ENCODE results near the gene DISP3. TPM values are rescaled to one million over a fixed set of nuclear protein-coding genes. Genes with fewer than 3 reads are reported as not detected.

The DISP3 gene
- total and polyA plus RNA-seq, 2 of the 4 experiments (the other 2 are of a cell fraction): 0.05 TPM; not detected in 1

GRCh38 chr1:11479375-11479979 is 522 bp downstream of the DISP3 start:
- Histone ChIP-seq H4K5ac (ENCODE audit: low read depth, low read length) (no peak overlapping the region), H3K4ac (ENCODE audit: low read depth, low read length) (no peak overlapping the region), H3K79me1 (ENCODE audit: low read depth in 1 of 2, low read length in 2 of 2) (no peaks in the 10 kb centered on the region), H3K9me1 (ENCODE audit: insufficient read depth, low read length) (no peaks in the 10 kb centered on the region), H3K56ac (ENCODE audit: extremely low read depth, insufficient read depth, low read length) (no peak overlapping the region), H3K14ac (replicated peaks; ENCODE audit: low read depth, low read length) (no peak overlapping the region), H3K9ac (ENCODE audit: low read depth, low read length) (no peak overlapping the region), H3K36me3 (ENCODE audit: control insufficient read depth, insufficient read depth, low read length) (no peaks in the 10 kb centered on the region), H4K91ac (ENCODE audit: insufficient read depth, low read depth, low read length) (no peak overlapping the region), H2AK9ac (replicated peaks; ENCODE audit: low read depth, low read length, poor library complexity) (no peak overlapping the region), H2BK5ac (ENCODE audit: low read depth, low read length, poor library complexity, severe bottlenecking) (no peak overlapping the region), H3K23ac (ENCODE audit: low read depth, low read length) (no peak overlapping the region), H3K27ac (ENCODE audit: insufficient read depth, low read length) (no peak overlapping the region), H4K20me1 (ENCODE audit: insufficient read depth, low read length) (no peaks in the 10 kb centered on the region), H3K18ac (ENCODE audit: low read depth, low read length) (no peak overlapping the region), H3K4me1 (ENCODE audit: control insufficient read depth, insufficient read depth, low read length) (no peaks in the 10 kb centered on the region), H2BK120ac (ENCODE audit: low read depth, low read length) (no peak overlapping the region), H2AFZ (replicated peaks; ENCODE audit: low read length, poor library complexity) (peak overlapping the region; percentile 95), H2BK20ac (ENCODE audit: low read depth, low read length) (no peak overlapping the region), H2AK5ac (ENCODE audit: low read depth, low read length) (no peak overlapping the region), H3K4me3 (ENCODE audit: insufficient read depth, low read depth, low read length) (peak overlapping the region; percentile 44), H2BK15ac (ENCODE audit: low read depth, low read length) (no peak overlapping the region), H3K27me3 (ENCODE audit: control insufficient read depth, insufficient read depth, low read length) (peaks cover 13% of the 10 kb centered on the region; the same call in 1 of the 2 replicates), H3K9me3 (ENCODE audit: control insufficient read depth, insufficient read depth, low read length) (no peaks in the 10 kb centered on the region), H4K8ac (ENCODE audit: low read depth in 2 of 2, low read length in 2 of 2) (no peak overlapping the region), H3K4me2 (ENCODE audit: low read depth, low read length) (peak overlapping the region; percentile 46; the same call in 1 of the 2 replicates)
- no TSS peak for BruUV-seq (replicated peaks)
- intact Hi-C loops (cut with micrococcal nuclease): loop anchor here (2.0 to 10.0 kb wide), 2 partner anchors 163 to 215 kb away; partner anchors contain the start of gene MTOR
- in situ Hi-C loops (cut with MboI; ENCODE audit: low sequenced_read_pairs): no loop called here
- no peak for ATAC-seq (ENCODE audit: low read depth)
- ChIA-PET POLR2A (ENCODE audit: unreplicated experiment) (no interaction called here), CTCF (no interaction called here)
- DNase-seq: no peak
- no CpG with 5 or more reads among the region's 52 CpGs for WGBS, 2 experiments (ENCODE audit: extremely low coverage in 2 of 2, insufficient read length in 1 of 2)
- TF ChIP-seq FOS (IDR thresholded peaks at IDR 0.05; ENCODE audit: low read depth, low read length) (no peak), RFX5 (IDR thresholded peaks at IDR 0.05; ENCODE audit: low read depth, low read length) (no peak), NFE2L2 (IDR thresholded peaks at IDR 0.05; ENCODE audit: low read depth, low read length) (no peak), MAFK (IDR thresholded peaks at IDR 0.05; ENCODE audit: low read depth, low read length) (no peak), RCOR1 (IDR thresholded peaks at IDR 0.05; ENCODE audit: insufficient replicate concordance, low read length) (no peak), MXI1 (IDR thresholded peaks at IDR 0.05; ENCODE audit: borderline replicate concordance, low read depth, low read length) (no peak), CTCF (conservative IDR thresholded peaks at IDR 0.05; ENCODE audit: low read depth, low read length) (no peak), CEBPB (IDR thresholded peaks at IDR 0.05; ENCODE audit: low read depth, low read length) (no peak), RAD21 (IDR thresholded peaks at IDR 0.05; ENCODE audit: low read length) (no peak), MAZ (IDR thresholded peaks at IDR 0.05; ENCODE audit: borderline replicate concordance, low read depth, low read length) (no peak), CHD1 (IDR thresholded peaks at IDR 0.05; ENCODE audit: low read depth, low read length) (no peak), POLR2A (IDR thresholded peaks at IDR 0.05; ENCODE audit: low read depth, low read length) (no peak), USF2 (IDR thresholded peaks at IDR 0.05; ENCODE audit: low read depth, low read length) (no peak), SMC3 (IDR thresholded peaks at IDR 0.05; ENCODE audit: low read depth, low read length) (no peak), ELK1 (IDR thresholded peaks at IDR 0.05; ENCODE audit: borderline replicate concordance, low read depth, low read length) (no peak), BHLHE40 (IDR thresholded peaks at IDR 0.05; ENCODE audit: low read depth, low read length) (no peak)
- dilution Hi-C loops (cut with HindIII; ENCODE audit: low sequenced_read_pairs, unreplicated experiment): no loop called here

Data from IMR-90 (cell line).